ENCODE results near the gene GLB1L. TPM values are rescaled to one million over a fixed set of nuclear protein-coding genes. Genes with fewer than 3 reads are reported as not detected.

The GLB1L gene
- total and polyA plus RNA-seq, 2 of the 8 experiments (the other 6 are each of a cell fraction or from before 2014, with no cell fraction given), result 3.7 to 4.0 TPM

- Histone ChIP-seq H3K9ac (replicated peaks in 1 of 4; ENCODE audit: extremely low read depth in 1 of 4, low read depth in 3 of 4, low read length in 3 of 4) (no peak overlapping the region), H2BK5ac (ENCODE audit: low read depth, low read length) (no peak overlapping the region), H2BK12ac (ENCODE audit: low read depth, low read length) (no peak overlapping the region), H3K79me2 (ENCODE audit: control insufficient read depth in 1 of 2, insufficient read depth in 2 of 2, low read length in 2 of 2) (peaks cover 0 to 4% of the 10 kb centered on the region in 2 experiments; a peak in 1 of 4 replicates), H3K79me1 (ENCODE audit: low read depth, low read length) (no peaks in the 10 kb centered on the region), H3K23me2 (ENCODE audit: low read depth, low read length) (peaks cover 2% of the 10 kb centered on the region; the same call in 1 of the 2 replicates), H3K27me3 (replicated peaks in 1 of 4; ENCODE audit: control insufficient read depth in 3 of 4, extremely low read depth in 1 of 4, insufficient read depth in 3 of 4, low read length in 3 of 4) (no peaks in the 10 kb centered on the region), H3K4me3 (ENCODE audit: extremely low read depth in 1 of 4, insufficient read depth in 2 of 4, low read depth in 3 of 4, low read length in 4 of 4) (no peak overlapping the region), H2AFZ (ENCODE audit: low read length) (no peak overlapping the region), H3K18ac (ENCODE audit: extremely low read depth, low read length) (no peak overlapping the region), H3K4me2 (ENCODE audit: insufficient read depth in 1 of 2, low read depth in 2 of 2, low read length in 2 of 2) (no peak overlapping the region), H2BK120ac (replicated peaks; ENCODE audit: low read depth, low read length) (no peak overlapping the region), H2BK20ac (ENCODE audit: low read length) (no peak overlapping the region), H2AK5ac (ENCODE audit: low read depth, low read length) (no peak overlapping the region), H3K14ac (ENCODE audit: insufficient read length) (no peak overlapping the region), H3K56ac (replicated peaks; ENCODE audit: insufficient read length, low read depth, low read length) (no peak overlapping the region), H3K9me3 (ENCODE audit: insufficient read depth in 2 of 2, low read depth in 1 of 2, low read length in 1 of 2) (no peaks in the 10 kb centered on the region), H3K4me1 (replicated peaks in 1 of 4; ENCODE audit: control insufficient read depth in 3 of 4, insufficient read depth in 4 of 4, low read length in 3 of 4) (no peaks in the 10 kb centered on the region; a peak in 1 of 7 replicates), H3K4ac (replicated peaks; ENCODE audit: insufficient read length, low read depth, low read length) (no peak overlapping the region), H4K91ac (replicated peaks; ENCODE audit: insufficient read length, low read length) (no peak overlapping the region), H3K27ac (ENCODE audit: low read depth, low read length) (no peak overlapping the region), H4K20me1 (replicated peaks in 1 of 2; ENCODE audit: control insufficient read depth in 1 of 2, insufficient read depth in 2 of 2, low read length in 2 of 2) (no peaks in the 10 kb centered on the region), H4K8ac (ENCODE audit: extremely low read depth, insufficient read depth, low read length) (no peak overlapping the region), H3K23ac (ENCODE audit: insufficient read length) (no peak overlapping the region), H2BK15ac (ENCODE audit: low read length) (no peak overlapping the region), H4K5ac (ENCODE audit: insufficient read length, low read depth, low read length) (no peak overlapping the region), H3K36me3 (ENCODE audit: control insufficient read depth in 2 of 4, insufficient read depth in 4 of 4, low read length in 3 of 4) (peaks cover 35 to 69% (median 57%) of the 10 kb centered on the region in 4 experiments)
- FAIRE-seq (no peak), DNase-seq (ENCODE audit: low read depth in 1 of 2, low spot score in 2 of 2) (no peak)
- ChIA-PET POLR2A (ENCODE audit: partially characterized antibody) (interaction anchor here (2.1 to 4.9 kb wide), 3 partner anchors 8 to 13 kb away, joined by 8 to 22 read pairs (median 11); partner anchors contain the start of genes GLB1L and STK16), CTCF (ENCODE audit: partially characterized antibody) (interaction anchor here (1.0 to 2.8 kb wide), 3 partner anchors 44 to 254 kb away, joined by 3 to 12 read pairs (median 3); partner anchors contain the start of gene DNAJB2)
- 88% methylated on average over 3 of the region's 3 CpGs; no CpG with 5 or more reads in 1 of the 2 experiments for whole genome bisulfite sequencing, 2 experiments (ENCODE audit: extremely low coverage in 1 of 2, insufficient coverage in 1 of 2, insufficient read length in 1 of 2, insufficient replicate concordance in 2 of 2, low coverage in 1 of 2, low lambda C conversion rate in 2 of 2, missing lambda C conversion rate in 1 of 2)
- TF ChIP-seq HDAC6 (IDR thresholded peaks at IDR 0.05; ENCODE audit: low read depth, low read length) (no peak), KDM4A (IDR thresholded peaks at IDR 0.05; ENCODE audit: low read depth, low read length, severe bottlenecking) (no peak), TAF7 (optimal IDR thresholded peaks at IDR 0.05; ENCODE audit: borderline replicate concordance, low read depth, low read length) (no peak), RNF2 (IDR thresholded peaks at IDR 0.05; ENCODE audit: borderline replicate concordance, low read depth, low read length, missing control alignments, poor library complexity, severe bottlenecking) (no peak), FOSL1 (IDR thresholded peaks at IDR 0.05; ENCODE audit: insufficient read depth, low read depth, low read length) (no peak), ATF2 (IDR thresholded peaks at IDR 0.05; ENCODE audit: low read length) (no peak)
These were observed 10.9 kb downstream of the GLB1L start for GRCh38 chr2:219234331-219234730.
